ENCODE measurements around the gene LLGL2.

DNA sequence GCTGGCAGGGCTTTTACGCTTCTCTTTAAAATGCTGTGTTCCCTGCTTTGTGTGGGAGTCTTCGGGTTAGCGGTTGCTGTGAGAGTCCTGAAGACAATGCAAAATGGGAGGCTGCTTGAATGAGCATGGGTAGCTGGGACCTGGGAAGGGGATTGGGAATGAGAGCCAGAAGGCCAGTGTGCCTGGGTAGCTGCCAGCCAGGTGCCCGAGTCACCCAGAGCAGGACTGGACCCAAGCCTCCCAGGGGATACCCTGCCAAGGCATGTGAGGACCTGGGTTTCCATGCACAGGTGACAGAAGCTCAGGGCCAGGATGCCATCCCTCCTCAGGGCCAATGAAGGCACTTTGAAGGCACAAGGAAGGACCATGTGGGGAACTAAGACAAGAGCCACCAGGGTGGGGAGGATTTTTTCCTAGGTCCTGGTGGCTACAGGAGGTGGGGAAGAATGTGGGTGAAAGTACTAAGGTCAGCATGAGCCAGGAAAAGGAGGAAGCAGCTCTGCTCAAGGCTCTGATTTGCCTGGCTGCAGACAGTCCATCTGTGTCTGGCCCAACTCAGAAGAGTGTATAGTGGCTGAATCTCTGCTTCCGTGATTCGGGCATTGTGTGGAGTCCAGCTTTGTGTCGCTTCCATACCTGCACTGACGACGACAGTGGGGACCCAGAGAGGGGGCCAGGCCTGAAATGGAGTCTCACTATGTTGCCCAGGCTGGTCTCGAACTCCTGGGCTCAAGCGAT is 48.6 kb upstream of the LLGL2 start:
- TF ChIP-seq SUZ12 (IDR thresholded peaks at IDR 0.05), result no peak
- no peak for TF ChIP-seq SP1 (IDR thresholded peaks at IDR 0.05)
- TF ChIP-seq FOXK2 (IDR thresholded peaks at IDR 0.05), result no peak
- TF ChIP-seq LEF1 (IDR thresholded peaks at IDR 0.05; ENCODE audit: borderline replicate concordance), result no peak
- TF ChIP-seq NFRKB (IDR thresholded peaks at IDR 0.05), result no peak
- no peak for TF ChIP-seq ELF4 (IDR thresholded peaks at IDR 0.05)
- no peak for TF ChIP-seq HDGF (IDR thresholded peaks at IDR 0.05; ENCODE audit: borderline replicate concordance)
- TF ChIP-seq L3MBTL2 (conservative IDR thresholded peaks at IDR 0.05), result no peak
- no peak for TF ChIP-seq ZNF384 (IDR thresholded peaks at IDR 0.05)
- TF ChIP-seq, protein P1, sequence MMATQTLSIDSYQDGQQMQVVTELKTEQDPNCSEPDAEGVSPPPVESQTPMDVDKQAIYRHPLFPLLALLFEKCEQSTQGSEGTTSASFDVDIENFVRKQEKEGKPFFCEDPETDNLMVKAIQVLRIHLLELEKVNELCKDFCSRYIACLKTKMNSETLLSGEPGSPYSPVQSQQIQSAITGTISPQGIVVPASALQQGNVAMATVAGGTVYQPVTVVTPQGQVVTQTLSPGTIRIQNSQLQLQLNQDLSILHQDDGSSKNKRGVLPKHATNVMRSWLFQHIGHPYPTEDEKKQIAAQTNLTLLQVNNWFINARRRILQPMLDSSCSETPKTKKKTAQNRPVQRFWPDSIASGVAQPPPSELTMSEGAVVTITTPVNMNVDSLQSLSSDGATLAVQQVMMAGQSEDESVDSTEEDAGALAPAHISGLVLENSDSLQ (IDR thresholded peaks at IDR 0.05), result no peak
- no peak for TF ChIP-seq FOXM1 (IDR thresholded peaks at IDR 0.05; ENCODE audit: borderline replicate concordance)
- no peak for TF ChIP-seq CTBP1 (IDR thresholded peaks at IDR 0.05; ENCODE audit: borderline replicate concordance)

Data from HEK293T (cell line).